RCC 7860 (cell line): ENCODE measurements around the gene DKK3.
A peak's percentile ranks its signal among the peaks of the same experiment; 100 is the strongest.

ENCODE experiments used
- DNase-seq: peaks from one replicate; pipeline ENCODE4 v3.0.0-alpha.2; 2015; ENCODE audit warnings: low spot score
- FAIRE-seq: peaks from 2 replicates; lab custom pipeline; 2012; peaks lifted over from hg19 to GRCh38; lab: Jason Lieb, UNC

The DKK3 gene

DNA sequence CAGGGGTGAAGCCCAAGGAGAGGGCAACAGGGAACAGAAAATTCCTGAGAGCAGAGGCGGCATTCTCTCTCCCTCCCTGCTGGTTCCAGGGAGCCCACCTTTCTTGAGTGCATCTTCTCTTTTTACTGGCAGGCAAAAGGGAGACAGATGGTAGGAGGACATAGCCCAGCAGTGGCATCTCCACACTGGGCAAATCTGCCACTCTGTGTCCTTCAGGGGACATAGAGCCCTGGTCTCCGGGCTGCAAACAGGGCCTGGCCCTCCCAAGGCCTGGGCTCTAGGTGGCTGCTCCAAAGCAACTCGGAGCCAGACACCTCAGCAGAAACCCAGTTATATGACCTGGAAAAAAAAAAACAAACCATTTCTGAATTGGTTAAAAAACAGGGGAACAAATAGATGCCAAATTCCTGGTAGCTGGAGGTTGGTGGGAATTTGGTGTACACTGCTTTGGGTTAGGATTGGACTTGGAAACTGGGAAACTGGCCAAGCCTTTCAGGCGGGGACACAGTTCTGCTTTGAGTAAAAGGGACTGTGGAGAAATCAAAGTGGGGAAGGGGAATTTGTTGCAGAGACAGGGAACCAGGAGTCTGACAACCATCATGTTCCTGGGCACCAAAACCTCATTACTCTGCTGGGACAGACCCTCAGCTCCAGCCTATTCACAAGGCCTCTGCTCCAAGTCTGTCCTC, 23.6 kb upstream of the DKK3 start:
- no peak for DNase-seq
- no peak for FAIRE-seq

DNA sequence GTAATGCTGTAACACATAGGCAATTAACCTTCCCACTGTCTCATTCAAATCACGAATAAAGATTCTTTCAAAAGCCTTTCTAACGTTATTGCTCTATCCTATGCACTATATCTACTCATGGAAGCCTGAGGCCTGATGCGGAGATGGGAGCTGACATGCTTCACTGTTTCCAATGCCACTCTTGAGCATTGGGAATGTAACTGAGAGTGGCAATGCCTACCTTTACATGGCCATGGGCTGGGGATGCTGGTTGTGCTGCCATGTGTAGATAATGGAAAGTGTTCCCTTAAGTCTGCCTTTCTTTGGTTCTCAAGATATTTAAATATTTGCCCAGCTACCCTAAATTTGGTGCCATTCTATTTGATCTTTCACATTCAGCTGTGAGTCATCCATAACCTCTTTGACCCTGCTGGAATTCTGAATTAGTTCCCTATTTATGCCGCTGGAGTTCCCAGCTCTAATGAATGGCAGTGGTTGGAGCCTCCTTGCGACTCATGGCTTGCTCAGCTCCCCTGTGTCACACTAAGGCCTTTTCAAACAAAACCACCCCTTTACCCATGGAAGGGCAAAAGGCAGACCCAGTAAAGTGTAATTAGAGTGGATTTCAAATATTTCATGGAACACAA, 21.4 kb upstream of the DKK3 start:
- FAIRE-seq: peak; percentile 90
- peak; percentile 79 for DNase-seq

DNA sequence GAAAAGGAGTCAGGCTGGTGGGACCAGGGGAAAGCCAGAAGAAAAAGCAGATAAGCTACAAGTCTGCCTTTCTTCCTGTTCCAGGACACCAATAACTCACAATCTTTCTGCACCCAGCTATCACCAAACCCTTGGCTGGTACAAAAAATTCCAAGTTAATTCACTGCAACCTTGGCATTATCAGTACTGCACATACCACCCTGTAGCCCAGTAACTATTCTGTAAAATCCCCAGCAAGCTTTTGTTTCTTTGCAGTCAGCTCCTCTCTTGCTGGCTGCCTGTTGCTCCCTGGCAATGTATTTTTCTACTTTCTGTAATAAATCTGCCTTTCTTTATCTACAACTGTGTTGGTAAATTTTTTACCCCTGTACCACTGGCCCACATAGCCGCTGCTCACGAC, 20.7 kb upstream of the DKK3 start:
- FAIRE-seq: no peak
- no peak for DNase-seq

DNA sequence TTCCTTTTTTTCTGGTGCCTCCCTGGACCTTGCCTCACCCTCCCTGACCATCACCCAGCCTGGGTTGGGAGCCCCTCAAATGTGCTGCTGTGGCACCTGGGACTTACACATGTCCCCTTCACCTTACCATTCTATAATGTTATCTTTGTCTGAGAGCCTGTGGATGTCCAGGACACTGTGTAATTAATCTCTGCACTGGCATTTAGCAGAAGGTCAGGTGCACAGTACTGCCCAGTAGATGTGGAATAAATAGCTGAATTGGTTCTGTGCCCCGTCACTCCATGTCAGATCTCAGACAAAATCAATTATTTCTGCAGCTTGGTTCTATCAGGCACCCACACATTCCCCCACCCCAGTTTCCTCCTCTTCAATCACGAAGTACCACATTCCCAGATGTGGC, 19.9 kb upstream of the DKK3 start:
- FAIRE-seq (no peak), DNase-seq (no peak)

DNA sequence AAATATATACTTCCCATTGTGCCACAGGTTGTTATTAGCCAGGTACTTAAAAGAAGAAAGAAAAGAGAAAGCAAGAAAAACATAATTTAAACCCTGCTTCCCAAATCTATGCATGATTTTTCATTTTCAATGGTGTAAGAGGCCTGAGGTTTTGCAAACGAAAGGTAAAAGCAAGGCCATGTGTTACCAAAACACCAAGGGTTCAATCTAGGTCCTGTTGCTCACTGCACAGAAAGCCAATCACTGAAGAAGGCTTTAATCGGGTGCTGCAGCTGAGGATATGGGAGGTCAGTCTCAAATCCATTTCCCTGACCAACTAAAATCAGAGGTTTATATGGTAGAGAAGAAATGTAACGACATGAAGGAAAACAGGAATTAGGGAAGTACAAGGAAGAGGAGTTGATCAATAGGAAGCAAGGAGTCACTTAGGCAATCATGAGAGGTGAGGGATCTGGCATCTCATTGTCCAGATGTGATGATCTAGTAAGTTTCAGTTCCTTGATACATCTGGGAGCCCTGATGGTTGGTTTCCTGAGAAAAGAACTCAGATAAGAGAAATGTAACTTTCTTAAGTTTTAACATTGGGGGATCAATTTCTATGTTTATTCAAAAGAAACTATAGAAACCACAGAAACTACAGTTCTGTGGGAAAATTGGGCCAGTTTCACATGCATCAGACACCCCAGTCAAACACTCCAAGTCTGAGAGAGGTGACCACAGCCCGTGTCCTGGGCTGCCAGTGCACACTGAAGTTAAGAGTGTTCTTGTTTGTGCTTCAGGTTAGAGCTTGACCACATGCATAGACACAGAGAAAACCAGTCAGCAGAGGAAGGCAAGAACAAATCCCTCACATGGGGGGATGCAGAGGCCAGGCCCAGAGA, 18.1 kb upstream of the DKK3 start:
- FAIRE-seq: no peak

DNA sequence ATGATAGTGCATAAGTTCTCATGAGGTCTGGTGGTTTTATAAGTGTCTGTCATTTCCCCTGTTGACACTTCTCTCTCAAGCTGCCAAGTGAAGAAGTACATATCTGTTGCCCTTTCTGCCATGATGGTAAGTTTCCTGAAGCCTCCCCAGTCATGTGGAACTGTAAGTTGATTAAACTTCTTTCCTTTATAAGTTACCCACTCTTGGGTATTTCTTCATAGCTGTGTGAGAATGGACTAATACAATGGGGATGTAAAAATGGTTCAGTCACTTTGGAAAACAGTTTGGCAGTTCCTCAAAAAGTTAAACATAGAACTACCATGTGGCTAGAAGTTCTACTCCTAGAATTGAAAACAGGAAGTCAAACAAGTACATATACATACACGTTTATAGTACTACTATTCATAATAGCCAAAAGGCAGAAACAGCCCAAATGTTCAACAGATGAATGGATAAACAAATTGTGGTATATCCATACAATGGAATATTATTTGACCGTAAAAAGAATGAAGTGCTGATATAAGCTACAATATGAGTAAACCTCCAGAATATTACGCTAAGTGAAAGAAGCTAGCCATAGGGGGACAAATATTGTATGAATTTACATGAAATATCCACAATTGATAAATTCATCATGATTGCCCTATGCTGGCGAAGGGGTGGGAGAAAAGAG, 16.0 kb upstream of the DKK3 start:
- FAIRE-seq (no peak), DNase-seq (no peak)

More for the DNA sequence above, 18.1 kb upstream of the DKK3 start:
- DNase-seq: no peak

DNA sequence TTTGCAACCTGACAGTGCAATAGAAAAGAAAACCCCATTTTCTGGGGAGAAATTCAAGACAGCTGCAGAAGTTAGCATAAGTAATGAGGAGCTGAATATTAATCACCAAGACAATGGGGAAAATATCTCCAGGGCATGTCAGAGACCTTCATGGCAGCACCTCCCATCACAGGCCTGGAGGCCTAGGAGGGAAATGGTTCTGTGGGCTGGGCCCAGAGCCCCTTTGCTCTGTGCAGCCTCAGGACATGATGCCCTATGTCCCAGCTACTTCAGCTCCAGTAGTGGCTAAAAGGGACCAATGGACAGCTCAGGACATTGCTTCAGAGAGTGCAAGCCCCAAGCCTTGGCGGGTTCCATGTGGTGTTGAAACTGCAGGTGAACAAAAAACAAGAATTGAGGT, 14.6 kb upstream of the DKK3 start:
- FAIRE-seq (no peak), DNase-seq (no peak)

DNA sequence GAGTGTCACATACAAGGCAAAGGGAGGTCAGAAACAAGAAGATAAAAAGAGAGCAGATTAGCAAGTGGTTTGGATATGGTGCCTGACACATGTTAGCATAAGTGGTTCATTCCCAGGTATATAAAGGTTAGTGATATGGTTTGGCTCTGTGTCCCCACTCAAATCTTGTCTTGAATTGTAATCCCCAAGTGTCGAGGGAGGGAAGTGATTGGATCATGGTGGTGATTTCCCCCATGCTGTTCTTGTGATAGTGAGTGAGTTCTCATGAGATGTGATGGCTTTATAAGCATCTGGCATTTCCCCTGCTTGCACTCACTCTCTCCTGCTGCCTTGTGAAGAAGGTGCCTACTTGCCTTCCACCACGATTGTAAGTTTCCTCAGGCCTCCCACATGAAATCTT, 12.1 kb upstream of the DKK3 start:
- no peak for FAIRE-seq
- DNase-seq: no peak

DNA sequence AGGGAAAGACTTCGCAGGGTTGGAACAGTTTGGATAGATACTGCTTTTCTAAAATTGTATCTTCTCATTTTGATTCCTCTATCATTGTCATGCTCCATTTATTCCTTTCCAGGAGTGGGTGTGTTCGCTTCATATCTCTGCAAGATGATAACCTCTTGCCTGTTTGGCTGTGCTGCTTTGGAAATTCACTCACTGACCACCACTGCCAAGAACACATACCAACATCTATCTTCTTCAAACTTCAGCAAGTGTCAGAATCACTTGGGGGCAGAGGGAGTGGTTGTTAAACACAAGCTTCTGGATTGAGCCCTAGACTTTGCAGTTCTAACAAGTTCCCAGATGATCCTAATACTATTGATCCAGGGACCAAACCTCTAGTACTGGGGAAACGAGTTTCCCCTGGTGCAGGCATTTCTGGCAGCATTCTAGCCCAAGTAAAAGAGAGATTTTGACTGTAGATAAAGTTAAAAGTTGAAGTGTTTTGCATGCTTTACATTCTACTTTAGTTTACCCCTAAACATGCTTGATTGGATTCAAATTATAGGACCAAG, 11.5 kb upstream of the DKK3 start:
- no peak for DNase-seq
- FAIRE-seq: no peak

DNA sequence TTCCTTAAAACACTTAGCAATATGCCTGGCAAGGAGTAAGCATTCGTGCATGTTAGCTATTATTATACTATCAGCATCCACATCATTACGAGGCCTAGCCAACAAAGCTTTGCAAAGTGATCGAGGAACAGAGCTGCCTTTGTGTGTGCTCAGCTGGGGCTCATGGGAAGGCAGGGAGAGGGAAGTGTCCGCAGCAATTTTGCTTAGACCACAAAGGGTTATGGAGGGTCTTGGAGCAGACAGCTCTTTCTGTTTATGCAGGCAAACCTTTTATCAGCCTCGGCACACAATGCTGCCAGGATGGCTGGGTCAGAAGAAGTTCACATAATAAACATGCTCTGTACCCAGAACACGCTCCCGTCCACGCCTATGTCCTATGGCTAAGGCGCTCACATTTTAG, 10.9 kb upstream of the DKK3 start:
- DNase-seq (no peak), FAIRE-seq (no peak)

DNA sequence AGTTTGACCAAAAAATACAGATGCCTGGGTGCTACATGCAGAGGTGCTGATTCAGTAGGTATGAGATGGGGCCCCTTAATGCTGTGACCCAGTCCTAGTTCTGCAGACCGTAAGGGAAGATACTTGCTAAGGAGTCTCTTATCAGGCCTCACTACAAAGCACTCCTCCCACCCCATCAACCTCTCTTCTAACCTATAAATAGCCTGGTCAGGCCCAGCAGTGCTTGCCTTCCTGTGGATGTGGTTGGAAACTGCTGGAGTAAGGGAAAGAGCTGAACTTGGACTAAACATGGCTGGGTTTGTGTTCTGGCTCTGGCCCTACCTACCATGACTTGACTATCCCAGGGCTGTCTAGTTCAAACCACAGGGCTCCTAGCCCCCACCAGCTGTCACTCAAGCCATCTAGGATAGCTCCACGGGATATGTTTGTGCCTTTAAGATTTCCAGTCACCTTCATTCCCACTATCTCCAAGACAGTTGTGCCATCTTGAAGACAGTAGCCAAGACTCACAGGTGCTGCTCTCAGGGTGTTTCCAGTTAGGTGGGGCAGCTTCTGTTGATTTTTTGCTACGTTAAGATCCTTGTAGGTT, 9.5 kb upstream of the DKK3 start:
- DNase-seq: no peak
- no peak for FAIRE-seq

DNA sequence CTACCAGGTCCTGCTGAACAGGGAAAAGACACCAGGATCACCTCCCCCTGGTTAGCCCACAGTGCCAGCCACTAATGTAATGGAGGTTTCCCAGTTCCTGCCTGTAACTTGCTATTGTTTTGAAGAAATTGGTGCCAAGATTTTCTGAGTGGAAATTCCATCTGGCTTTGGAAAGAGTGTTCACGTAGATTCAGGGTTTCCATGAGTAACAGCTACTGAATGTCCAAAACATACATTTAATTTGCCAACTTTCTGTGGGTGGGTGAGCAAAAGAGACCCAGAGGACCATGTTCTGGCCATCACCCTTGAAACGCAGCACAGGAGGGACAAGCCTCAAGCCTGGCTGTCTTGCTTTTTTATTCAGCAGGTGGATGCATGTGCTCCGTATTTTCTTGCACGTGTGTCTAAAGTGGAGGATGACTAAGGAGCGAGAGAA, 8.8 kb upstream of the DKK3 start:
- FAIRE-seq: no peak

DNA sequence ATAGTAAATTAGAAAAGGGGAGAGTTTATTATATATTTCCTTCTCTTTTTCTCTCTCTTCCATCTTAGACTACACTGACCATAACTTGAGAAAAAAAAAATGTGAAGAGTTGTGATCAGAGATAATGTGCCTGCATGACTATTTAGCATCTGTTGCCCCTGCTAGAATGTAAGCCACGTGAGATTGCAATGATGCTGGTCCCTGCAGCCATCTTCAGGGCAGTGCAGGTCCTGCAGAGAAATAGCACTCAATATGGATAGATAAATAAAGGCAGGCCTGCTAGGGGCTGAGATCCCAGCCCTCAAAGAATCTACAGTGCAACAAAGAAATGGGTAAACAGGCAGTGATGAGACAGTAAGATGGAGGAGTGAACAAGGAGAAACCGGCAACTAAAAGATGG, 7.8 kb upstream of the DKK3 start:
- no peak for FAIRE-seq
- no peak for DNase-seq

More for the DNA sequence above, 8.8 kb upstream of the DKK3 start:
- DNase-seq: no peak

DNA sequence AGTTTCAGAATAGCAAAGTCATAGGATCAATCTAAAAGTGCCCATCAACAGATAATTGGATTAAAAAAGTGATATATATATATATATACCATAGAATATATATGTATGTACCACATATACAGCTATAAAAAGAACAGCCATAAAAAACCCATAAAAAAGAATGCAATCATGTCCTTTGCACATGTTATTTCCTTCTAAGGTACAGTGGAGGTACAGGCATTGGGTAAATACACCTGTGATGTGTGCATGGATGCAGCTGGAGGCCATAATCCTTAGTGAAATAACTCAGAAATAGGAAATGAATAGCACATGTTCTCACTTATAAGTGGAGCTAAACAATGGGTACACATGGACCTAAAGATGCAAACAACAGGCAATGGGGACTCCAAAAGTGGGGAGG, 7.1 kb upstream of the DKK3 start:
- FAIRE-seq (no peak), DNase-seq (no peak)

DNA sequence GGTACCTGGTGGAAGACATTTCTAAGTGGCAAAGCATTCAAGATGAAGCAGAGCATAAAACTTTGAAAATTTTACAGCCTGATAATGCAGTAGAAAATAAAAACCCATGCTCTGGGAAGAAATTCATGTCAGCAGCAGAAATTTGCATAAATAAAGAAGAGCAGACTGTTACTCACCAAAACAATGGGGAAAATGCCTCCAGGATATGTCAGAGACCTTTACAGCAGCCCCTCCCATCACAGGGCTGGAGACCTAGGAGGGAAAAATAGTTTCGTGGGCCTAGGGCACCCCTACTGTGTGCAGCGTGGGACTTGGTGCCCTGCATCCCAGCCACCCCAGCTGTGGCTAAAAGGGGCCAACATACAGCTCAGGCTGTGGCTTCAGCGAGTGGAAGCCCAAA, 5.4 kb upstream of the DKK3 start:
- FAIRE-seq (no peak), DNase-seq (no peak)

DNA sequence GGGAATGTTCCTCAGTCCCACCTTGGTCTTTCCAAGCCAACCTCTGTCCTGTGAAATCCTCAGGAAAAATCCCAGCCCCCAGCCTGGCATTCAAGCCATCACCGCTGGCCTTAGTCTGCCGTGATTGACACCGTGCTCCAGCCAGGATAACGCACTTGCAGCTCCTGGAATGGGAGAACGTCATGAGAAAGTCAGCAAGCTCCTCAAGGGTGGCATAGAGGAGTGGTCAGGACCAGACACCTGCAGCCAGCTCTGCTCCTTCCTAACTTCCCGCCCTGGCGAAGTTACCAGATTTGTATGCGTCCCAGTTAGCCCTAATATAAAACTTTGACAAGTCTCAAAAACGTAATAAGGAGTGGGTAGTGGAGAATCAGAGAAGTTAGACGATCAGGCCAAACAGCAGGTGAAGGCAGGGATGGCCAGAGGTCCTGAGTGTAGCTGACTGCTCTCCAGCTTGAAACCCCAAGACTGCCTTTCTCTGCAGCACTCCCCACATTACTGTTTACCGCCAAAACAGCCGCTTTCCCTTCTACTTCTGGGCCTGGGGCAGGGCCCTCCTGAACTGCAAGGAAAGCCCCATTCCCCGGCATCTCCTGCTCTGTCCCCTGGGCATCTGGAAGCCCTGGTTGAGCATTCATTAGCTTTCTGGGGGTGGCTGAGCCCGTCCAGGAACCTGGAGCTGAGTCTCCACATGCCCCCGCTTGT, 1.3 kb upstream of the DKK3 start:
- DNase-seq: no peak
- no peak for FAIRE-seq

DNA sequence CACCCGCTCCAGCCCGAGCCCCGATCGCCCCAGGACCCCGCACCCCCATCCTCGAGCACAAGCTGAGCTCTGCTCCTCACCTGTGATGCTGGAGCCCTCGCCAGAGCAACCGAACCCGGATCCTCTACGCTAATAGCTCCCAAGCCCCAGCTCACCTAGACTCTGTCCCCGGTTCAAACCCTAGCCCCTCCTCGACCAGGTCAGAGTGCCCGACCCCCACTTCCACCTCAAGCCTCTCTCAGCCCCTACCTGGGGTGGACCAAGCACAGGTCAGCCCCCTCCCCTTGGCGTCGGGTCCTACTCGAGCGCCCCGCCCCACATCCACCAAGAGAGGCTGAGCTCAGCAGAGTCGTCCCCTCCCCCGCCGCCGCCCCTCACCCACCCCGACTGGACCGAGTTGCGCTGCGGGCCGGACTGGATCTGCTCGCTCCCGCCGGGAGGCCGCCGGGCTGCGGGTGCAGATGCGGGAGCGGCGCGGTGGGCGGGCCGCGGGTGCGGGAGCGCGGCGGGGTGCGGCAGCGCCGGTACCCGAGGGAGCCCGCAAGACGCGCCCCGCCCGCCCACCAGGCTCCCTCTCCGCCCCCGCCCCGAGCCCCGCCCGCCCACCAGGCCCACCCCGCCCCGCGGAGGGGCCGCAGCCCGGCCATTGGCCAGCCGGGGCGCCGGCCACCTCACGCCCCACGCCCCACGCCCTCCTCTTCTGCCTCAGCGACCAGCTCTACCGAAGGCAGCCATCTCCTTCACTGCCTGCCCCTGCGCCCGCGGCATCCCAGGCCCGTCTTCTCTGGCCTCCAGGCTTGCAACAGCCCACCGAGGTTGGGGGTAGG, 577 bp upstream of the DKK3 start:
- DNase-seq: no peak
- FAIRE-seq: no peak

DNA sequence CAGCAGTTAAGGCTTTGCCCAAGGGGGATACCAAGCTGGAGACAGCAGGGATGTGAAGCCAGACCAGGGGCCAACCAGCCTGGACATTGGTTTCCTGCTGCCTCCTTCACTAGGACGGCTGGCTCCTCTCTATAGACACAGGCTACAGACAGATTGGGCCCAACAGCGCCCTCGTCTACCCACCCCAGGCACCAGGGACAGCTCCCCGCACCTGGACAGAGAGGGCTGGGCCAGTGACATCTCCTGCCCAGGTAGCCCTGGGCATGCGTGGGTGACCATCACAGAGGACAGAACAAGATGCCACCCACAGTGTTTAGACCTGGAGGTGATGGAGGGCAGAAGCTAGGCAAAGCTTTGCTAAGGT, 1.2 kb downstream of the DKK3 start:
- FAIRE-seq (no peak), DNase-seq (no peak)

DNA sequence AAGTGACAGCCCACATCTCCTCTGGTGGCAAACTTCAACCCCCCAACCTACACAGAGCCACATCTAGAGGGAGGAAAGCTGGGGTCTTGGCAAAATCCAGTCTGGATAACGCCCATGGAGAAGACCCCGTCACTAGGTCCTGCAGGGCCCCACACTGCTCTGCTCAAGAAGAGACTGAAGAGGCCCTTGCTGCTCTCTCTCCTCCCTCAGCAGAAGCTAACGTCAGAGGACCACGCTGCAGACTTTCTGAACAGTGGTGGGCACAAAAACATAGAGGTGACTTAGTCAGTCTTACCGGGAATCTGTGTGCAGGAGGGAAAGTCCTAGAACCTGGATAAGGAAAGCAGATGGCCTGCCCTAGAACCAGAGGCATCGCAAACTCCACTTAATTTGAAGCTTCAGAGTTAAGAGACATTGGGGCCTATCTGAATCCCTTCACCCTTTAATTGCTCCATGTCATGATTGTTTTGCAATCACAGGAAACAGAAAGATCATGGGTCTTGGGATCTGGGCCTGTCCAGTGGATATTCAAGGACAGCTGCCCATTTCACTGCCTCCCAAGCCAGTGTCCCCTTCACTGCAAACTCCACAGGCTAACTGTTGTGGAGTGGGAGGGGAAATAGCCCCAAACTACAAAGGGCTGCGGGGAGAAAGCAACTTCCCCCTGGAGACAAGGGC, 1.7 kb downstream of the DKK3 start:
- FAIRE-seq (no peak), DNase-seq (no peak)
